Adrenal gland (tissue), 12 donors: ENCODE data around the gene SMIM35. TPM values are rescaled to one million over a fixed set of nuclear protein-coding genes. Genes with fewer than 3 reads are reported as not detected.

Experiments
- DNase-seq, 7 donors: peaks; one replicate each; pipeline ENCODE4 v3.0.0-alpha.2; 2019 to 2020
- H3K27ac ChIP-seq, 5 donors: fragments of 200-600 bp; sonication (generic) in 4 of 5; 1 replicate in 3 of 5; 2 replicates in 2 of 5; pipeline versions ENCODE4 v1.5.1 to v1.8.0; 2016 to 2020; ENCODE audit warnings: mild to moderate bottlenecking in 1 of 5
- H3K27me3 ChIP-seq: fragments of 200-600 bp; 2 replicates; pipeline ENCODE4 v1.8.0; 2021
- H3K36me3 ChIP-seq, 2 donors: fragments of 200-600 bp; replicated peaks in 1 of 2; 1 replicate in 1 of 2; 2 replicates in 1 of 2; pipeline versions ENCODE4 v1.5.1 to v1.8.0; 2018 to 2022
- H3K4me1 ChIP-seq, 2 donors: fragments of 200-600 bp; replicated peaks in 1 of 2; 1 replicate in 1 of 2; 2 replicates in 1 of 2; pipeline versions ENCODE4 v1.5.1 to v1.8.0; 2018 to 2021
- H3K4me3 ChIP-seq, 4 donors: fragments of 200-600 bp; sonication (generic) in 3 of 4; one replicate each; pipeline ENCODE4 v1.5.1; 2016 to 2018
- H3K9me3 ChIP-seq, 3 donors: fragments of 200-600 bp; sonication (generic) in 1 of 3; replicated peaks in 1 of 3; 1 replicate in 2 of 3; 2 replicates in 1 of 3; pipeline versions ENCODE4 v1.5.1 to v1.8.0; 2016 to 2021
- CTCF ChIP-seq, 6 experiments: fragments of 450-650 bp in 4 of 6; fragments of 200-600 bp in 2 of 6; sonication (generic) in 1 of 6; IDR thresholded peaks; 1 replicate in 5 of 6; 2 replicates in 1 of 6; pipeline versions ENCODE4 v1.5.1 to v1.8.0; 2016 to 2021; ENCODE audit warnings: antibody characterized with exemption in 6 of 6, mild to moderate bottlenecking in 2 of 6, moderate library complexity in 1 of 6
- POLR2A ChIP-seq, 2 donors: fragments of 450-650 bp; IDR thresholded peaks; one replicate each; pipeline ENCODE4 v1.6.1; 2017; ENCODE audit warnings: antibody characterized with exemption in 2 of 2, mild to moderate bottlenecking in 2 of 2, moderate library complexity in 1 of 2
- WGBS, 4 donors: extraction: QIAGEN DNeasy Blood & Tissue Kit in 2 of 4; methylation state at CpG; one replicate each; pipeline versions ENCODE4 v1.1.5 to v1.1.7; 2013 to 2017; 5-methylcytosine and 5-hydroxymethylcytosine counted together
- intact Hi-C, 2 donors: fragments of 100-400 bp; cut with DNase I; formaldehyde crosslinking; loops; one replicate each; pipeline versions ENCODE4 v1.14.1 to v1.15.0; 2022 to 2023
- polyA plus RNA-seq, 3 donors: library from polyadenylated mRNA; stranded (reverse); fragments of 200-250 nt in 2 of 3; fragments of 350-450 nt in 1 of 3; fragmentation: Illumina TruSeq in 1 of 3; extraction: RNeasy Lipid Tissue Mini Kit (QIAGEN cat#74804) in 1 of 3; gene quantifications; one replicate each; pipeline ENCODE4 v1.2.3, GENCODE V29; 2013 to 2014
- total RNA-seq, 9 donors: library from RNA; depleted of rRNA in 4 of 9; stranded (reverse); fragments of >200 nt in 4 of 9; fragments of 120-200 nt in 1 of 9; fragmentation: NEBNext Ultra II Directional in 1 of 9; extraction: Animal tissue kit (Norgen Biotek cat#: 25700) in 1 of 9; gene quantifications; one replicate each; pipeline versions ENCODE4 v1.1.0 to v1.2.4, GENCODE V29; 2013 to 2023
- donor health status: healthy with polysubstance abuse.
- donor health status: Bipolar disorder and iron deficiency.
- donor health status: DM: yes; HTN: yes; CAD: no.
- donor health status: DM: no; HTN: no; CAD: no.
- donor health status: DM: no; HTN: no; CAD: no.
- donor health status: DM: yes; HTN: yes; CAD: no.

SMIM35 gene
- total and polyA plus RNA-seq, 12 donors: 0.07 to 0.10 (median 0.09) TPM; not detected in 7

- no peaks in the 10 kb centered on the region for H3K36me3 ChIP-seq
- intact Hi-C loops: no loop called here
- no peaks in the 10 kb centered on the region for H3K9me3 ChIP-seq
- DNase-seq: no peak
- H3K27me3 ChIP-seq: no peaks in the 10 kb centered on the region
- 89 to 97% (median 91%) methylated on average over 1 of the region's 1 CpG for WGBS, 4 donors
- no peaks in the 10 kb centered on the region for H3K4me1 ChIP-seq
- H3K4me3 ChIP-seq: no peak overlapping the region
- H3K27ac ChIP-seq: no peak overlapping the region
- TF ChIP-seq CTCF (IDR thresholded peaks at IDR 0.05): no peak
- TF ChIP-seq POLR2A (IDR thresholded peaks at IDR 0.05): no peak
These were observed 34.0 kb upstream of the SMIM35 start for GRCh38 chr11:118120793-118121192.

GRCh38 chr11:118117790-118118601 lies 31.2 kb upstream of the SMIM35 start:
- no peak for DNase-seq
- 76 to 81% (median 77%) methylated on average over 6 to 9 of the region's 9 CpGs for WGBS, 4 donors
- intact Hi-C loops: no loop called here
- no peaks in the 10 kb centered on the region for H3K27me3 ChIP-seq
- H3K36me3 ChIP-seq: no peaks in the 10 kb centered on the region
- H3K27ac ChIP-seq: no peak overlapping the region
- no peaks in the 10 kb centered on the region for H3K4me1 ChIP-seq
- H3K9me3 ChIP-seq: no peaks in the 10 kb centered on the region
- no peak overlapping the region for H3K4me3 ChIP-seq
- TF ChIP-seq CTCF (IDR thresholded peaks at IDR 0.05) (no peak), POLR2A (IDR thresholded peaks at IDR 0.05) (no peak)

DNA sequence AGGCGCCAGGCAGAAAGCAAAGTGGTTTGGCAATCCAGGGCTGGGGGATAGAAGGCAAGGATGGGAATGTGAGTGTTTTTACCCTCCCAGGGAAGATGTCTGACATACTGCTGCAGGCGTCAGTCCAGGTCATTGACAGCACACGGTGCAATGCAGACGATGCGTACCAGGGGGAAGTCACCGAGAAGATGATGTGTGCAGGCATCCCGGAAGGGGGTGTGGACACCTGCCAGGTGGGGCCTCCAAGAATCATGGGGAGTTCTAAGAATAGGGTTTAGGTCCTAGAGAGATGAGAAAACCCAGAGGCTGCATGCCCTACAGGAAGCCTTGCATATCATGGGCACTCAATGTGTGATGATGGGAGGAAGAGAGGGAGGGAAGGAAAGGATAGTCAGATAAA lies 28.3 kb upstream of the SMIM35 start:
- H3K27me3 ChIP-seq: no peaks in the 10 kb centered on the region
- no peak overlapping the region for H3K4me3 ChIP-seq
- WGBS, 4 donors: 79 to 86% (median 85%) methylated on average over 7 of the region's 7 CpGs
- H3K9me3 ChIP-seq: no peaks in the 10 kb centered on the region
- no peak overlapping the region for H3K27ac ChIP-seq
- H3K4me1 ChIP-seq: no peaks in the 10 kb centered on the region
- TF ChIP-seq POLR2A (IDR thresholded peaks at IDR 0.05): no peak
- TF ChIP-seq CTCF (IDR thresholded peaks at IDR 0.05): no peak
- intact Hi-C loops: no loop called here
- H3K36me3 ChIP-seq: no peaks in the 10 kb centered on the region
- no peak for DNase-seq

GRCh38 chr11:118114266-118114665 lies 27.5 kb upstream of the SMIM35 start:
- intact Hi-C loops: no loop called here
- Histone ChIP-seq H3K4me3 (no peak overlapping the region), H3K27ac (no peak overlapping the region), H3K36me3 (no peaks in the 10 kb centered on the region), H3K27me3 (no peaks in the 10 kb centered on the region), H3K4me1 (no peaks in the 10 kb centered on the region), H3K9me3 (no peaks in the 10 kb centered on the region)
- TF ChIP-seq POLR2A (IDR thresholded peaks at IDR 0.05) (no peak), CTCF (IDR thresholded peaks at IDR 0.05) (no peak)
- WGBS, 4 donors: 38 to 73% (median 60%) methylated on average over 1 of the region's 1 CpG
- DNase-seq: no peak
